Measurements from ENCODE around the gene KLC1.
A peak's percentile ranks its signal among the peaks of the same experiment; 100 is the strongest.

The KLC1 gene

DNA sequence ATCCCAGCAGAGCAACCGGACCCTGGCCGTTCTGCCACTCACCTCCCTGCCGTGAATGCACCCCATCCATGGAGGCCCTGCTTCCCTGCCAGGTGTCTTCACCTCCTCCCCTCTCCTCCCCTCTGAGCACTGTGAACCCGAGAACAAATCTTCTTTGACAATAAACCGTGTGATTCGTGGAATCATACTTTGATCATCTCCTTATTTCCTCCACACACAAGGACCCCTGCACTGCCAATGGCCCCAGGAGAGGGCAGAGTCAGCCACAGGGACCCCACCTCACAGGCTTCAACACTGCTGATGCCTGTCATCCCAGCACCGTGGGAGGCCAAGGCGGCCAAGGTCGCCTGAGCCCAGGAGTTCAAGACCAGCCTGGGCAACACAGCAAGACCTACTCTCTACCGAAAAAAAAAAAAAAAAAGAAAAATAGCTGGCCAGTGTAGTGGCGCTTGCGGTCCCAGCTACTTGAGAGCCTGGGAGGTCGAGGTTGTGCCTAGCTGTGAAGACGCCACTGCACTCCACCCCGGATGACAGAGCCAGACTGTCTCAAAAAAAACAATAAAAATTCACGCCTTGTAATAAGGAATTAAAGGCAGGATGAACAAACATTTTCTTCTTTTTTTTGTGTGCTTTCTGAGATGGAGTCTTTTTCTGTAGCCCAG is 85.2 kb downstream of the KLC1 start:
- DNase-seq = no peak
- Mint-ChIP-seq H3K4me1 (peaks cover 29 to 68% of the 10 kb centered on the region in 2 donors), H3K9me3 (no peaks in the 10 kb centered on the region), H3K27ac (peak overlapping the region; percentile 93), H3K27me3 (no peaks in the 10 kb centered on the region), H3K36me3 (peaks cover 17 to 20% of the 10 kb centered on the region in 2 donors), H3K4me3 (peak overlapping the region; percentile 94 to 99)
- ATAC-seq (replicated peaks) = no peak

DNA sequence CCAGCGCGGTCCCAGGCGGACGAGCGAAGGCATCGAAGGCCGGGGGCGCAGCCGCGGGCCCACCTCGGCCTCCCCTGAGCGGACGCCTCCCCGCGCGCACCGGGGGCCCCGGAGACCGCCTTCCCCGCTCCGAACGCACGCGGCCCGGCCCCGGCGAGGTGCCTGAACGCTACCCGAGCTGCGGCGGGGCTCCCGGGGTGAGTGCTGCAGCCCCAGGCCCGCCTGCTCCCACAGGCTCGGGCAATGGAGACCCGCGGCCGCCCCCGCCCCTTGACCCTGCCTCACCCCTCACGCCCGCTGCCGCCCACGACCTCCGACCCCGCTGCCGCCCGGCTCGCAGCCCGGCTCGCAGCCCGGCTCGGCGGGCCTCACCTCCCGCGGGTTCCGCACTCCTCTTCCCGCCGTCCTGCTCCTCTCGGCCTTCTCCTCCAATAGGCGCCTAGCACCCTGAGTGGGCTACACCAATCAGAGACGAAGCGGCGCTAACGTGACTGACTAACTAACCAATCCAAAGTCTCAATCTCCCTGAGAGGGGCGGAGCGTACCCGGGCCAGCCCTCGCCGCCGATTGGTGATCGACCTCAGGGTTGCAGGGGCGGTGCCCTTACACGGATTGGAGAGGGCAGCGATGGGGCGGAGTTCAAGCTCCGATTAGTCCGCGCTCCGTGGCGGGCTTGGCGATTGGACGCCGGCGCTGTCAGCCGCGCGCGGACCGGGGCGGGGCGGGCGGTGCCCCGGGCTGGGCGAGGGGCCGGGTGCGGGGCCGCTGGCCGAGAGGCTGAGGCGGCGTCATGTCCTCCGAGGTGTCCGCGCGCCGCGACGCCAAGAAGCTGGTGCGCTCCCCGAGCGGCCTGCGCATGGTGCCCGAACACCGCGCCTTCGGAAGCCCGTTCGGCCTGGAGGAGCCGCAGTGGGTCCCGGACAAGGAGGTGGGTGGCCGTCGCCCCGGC is 86.3 kb downstream of the KLC1 start, which contains the start of the genes XRCC3 and ZFYVE21:
XRCC3 (minus strand) TSS at position 400 of the 949 bp plus-strand sequence. CDS start 4,364 bp downstream, outside the sequence.
ZFYVE21 (plus strand) TSS at position 759 of the 949 bp plus-strand sequence; CDS start at position 791, 32 bp downstream.
- Mint-ChIP-seq H3K36me3 (peaks cover 11 to 15% of the 10 kb centered on the region in 2 donors), H3K4me3 (peak within 1 kb of the TSS; percentile 94 to 99), H3K27me3 (no peaks in the 10 kb centered on the region), H3K4me1 (peaks cover 33 to 68% of the 10 kb centered on the region in 2 donors), H3K27ac (peak within 1 kb of the TSS; percentile 93), H3K9me3 (no peaks in the 10 kb centered on the region)
- ATAC-seq (replicated peaks) = peak; percentile 95 to 96
- DNase-seq = peak; percentile 100

DNA sequence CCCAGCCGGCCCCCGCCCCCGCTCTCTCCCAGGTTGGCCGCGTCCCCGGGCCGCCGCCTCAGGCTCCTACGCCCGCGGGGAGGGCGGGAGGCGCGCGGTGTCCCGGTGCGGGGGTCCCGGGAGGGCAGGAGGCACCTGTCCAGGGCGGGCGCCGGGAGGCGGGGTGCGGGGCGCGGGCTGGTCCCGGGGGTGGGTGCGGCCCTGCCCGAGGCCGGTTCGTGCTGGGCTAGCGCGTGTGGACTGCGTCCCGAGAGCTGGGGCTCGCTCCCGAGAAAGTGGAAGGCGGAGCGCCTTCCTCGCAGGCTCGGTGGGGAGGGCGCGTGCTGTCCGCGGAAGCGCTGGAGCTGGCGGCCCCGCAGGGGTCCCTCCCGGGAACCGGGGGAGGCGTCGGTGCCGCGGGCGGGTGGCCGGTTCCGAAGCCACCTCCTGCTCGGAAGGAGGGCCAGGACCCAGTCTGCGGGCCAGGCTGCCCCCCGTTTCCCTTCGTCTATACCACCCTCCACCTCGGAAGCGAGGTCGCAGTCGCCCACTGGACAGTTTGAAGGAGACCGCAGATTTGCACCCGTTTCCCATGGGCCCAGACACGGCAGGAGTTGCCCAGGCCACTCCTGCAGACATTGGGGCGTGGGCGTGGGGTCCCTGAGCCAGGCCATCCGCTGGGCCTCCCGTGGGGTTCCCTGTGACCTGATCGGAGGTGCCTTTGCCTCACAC is 87.2 kb downstream of the KLC1 start:
- H3K4me1 Mint-ChIP-seq = peaks cover 32 to 63% of the 10 kb centered on the region in 2 donors
- no peaks in the 10 kb centered on the region for H3K27me3 Mint-ChIP-seq
- H3K36me3 Mint-ChIP-seq = peaks cover 11 to 12% of the 10 kb centered on the region in 2 donors
- ATAC-seq (replicated peaks) = peak in 1 of 2 donors; percentile 0
- peak overlapping the region; percentile 22 for H3K27ac Mint-ChIP-seq
- DNase-seq = peak; percentile 17
- H3K9me3 Mint-ChIP-seq = no peaks in the 10 kb centered on the region
- peak overlapping the region; percentile 94 to 99 for H3K4me3 Mint-ChIP-seq

DNA sequence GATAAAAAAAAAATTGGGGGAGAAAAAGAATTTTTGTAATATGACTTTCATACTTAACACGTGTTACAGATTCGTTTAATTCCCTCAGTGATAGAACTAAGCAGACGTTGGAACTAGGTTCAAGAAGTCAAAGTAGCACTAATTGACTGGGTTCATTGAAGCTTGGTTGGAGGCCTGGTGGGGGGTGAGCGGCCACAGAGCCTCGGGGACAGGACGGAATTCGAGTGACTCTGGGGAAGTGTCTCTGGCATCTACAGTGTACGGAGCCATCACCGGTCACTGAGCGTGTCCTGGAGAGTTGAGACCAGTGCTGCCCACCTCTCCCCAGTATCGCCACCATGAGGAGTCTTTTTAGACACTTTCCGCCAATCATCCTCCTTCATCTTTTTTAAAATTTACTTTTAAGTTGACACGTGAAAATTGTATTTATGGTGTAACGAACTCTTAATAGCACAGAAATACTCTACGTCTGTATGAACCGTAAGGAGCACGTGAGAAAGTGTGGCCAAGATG is 87.9 kb downstream of the KLC1 start:
- peaks cover 32 to 56% of the 10 kb centered on the region in 2 donors for H3K4me1 Mint-ChIP-seq
- H3K27ac Mint-ChIP-seq = no peak overlapping the region
- H3K36me3 Mint-ChIP-seq = peaks cover 11% of the 10 kb centered on the region in 2 donors
- DNase-seq = no peak
- H3K4me3 Mint-ChIP-seq = peak overlapping the region; percentile 85 to 99
- ATAC-seq (replicated peaks) = no peak
- no peaks in the 10 kb centered on the region for H3K9me3 Mint-ChIP-seq
- H3K27me3 Mint-ChIP-seq = no peaks in the 10 kb centered on the region

- Mint-ChIP-seq H3K4me3 (no peak overlapping the region), H3K27ac (no peak overlapping the region), H3K4me1 (peaks cover 24 to 41% of the 10 kb centered on the region in 2 donors), H3K9me3 (no peaks in the 10 kb centered on the region), H3K27me3 (no peaks in the 10 kb centered on the region), H3K36me3 (peaks cover 4 to 6% of the 10 kb centered on the region in 2 donors)
- DNase-seq (no peak), ATAC-seq (replicated peaks) (no peak)
Observed at GRCh38 chr14:103718572-103718971, 89.6 kb downstream of the KLC1 start.

- H3K4me1 Mint-ChIP-seq = peaks cover 18 to 33% of the 10 kb centered on the region in 2 donors
- no peak overlapping the region for H3K4me3 Mint-ChIP-seq
- H3K27ac Mint-ChIP-seq = no peak overlapping the region
- DNase-seq = no peak
- H3K9me3 Mint-ChIP-seq = no peaks in the 10 kb centered on the region
- no peaks in the 10 kb centered on the region for H3K27me3 Mint-ChIP-seq
- H3K36me3 Mint-ChIP-seq = peaks cover 4 to 6% of the 10 kb centered on the region in 2 donors
- ATAC-seq (replicated peaks) = no peak
Observed at GRCh38 chr14:103719751-103720150, 90.7 kb downstream of the KLC1 start.

DNA sequence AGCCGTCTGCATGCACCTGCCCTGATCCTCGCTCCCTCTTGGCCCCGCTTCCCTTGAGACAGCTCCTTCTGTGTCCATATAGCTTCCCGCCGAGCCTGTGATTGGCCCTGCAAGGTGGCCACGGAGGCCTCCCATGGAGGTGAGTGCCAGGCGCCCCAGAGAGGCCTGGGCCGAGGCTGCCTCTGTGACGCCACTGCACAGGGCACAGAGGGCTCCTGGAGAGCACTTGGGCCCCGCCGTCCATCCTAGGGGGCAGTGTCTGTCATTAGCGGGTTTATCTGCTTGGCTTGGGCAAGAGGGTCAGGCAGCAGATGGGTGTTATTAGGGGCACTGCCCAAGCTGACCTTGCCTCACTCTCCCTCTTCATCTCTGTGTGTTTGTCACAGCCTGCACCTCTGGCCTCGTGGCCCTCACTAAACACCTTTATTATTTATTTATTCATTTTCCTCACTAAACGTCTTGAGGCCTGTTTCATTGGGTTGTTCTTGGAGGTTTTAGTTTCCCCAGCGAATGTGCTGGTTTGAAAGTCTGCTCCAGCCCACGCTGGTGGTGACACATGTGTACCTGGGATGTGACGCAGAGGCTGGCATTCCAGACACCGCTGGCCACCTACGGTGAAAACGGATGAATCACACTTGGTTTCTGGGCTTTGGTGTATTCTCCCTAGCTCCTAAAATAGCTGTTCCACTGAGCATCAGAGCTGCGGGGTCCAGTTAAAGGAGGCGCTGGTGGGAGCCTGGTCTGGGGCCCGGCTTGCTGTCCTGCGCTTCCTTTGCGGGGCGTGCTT is 92.5 kb downstream of the KLC1 start:
- no peaks in the 10 kb centered on the region for H3K27me3 Mint-ChIP-seq
- peaks cover 2 to 4% of the 10 kb centered on the region in 2 donors for H3K36me3 Mint-ChIP-seq
- H3K27ac Mint-ChIP-seq = no peak overlapping the region
- H3K4me1 Mint-ChIP-seq = peaks cover 15 to 25% of the 10 kb centered on the region in 2 donors
- no peak for ATAC-seq (replicated peaks)
- H3K9me3 Mint-ChIP-seq = no peaks in the 10 kb centered on the region
- H3K4me3 Mint-ChIP-seq = no peak overlapping the region
- no peak for DNase-seq

GRCh38 chr14:103723748-103724081 is 94.7 kb downstream of the KLC1 start:
- no peak for DNase-seq
- H3K9me3 Mint-ChIP-seq = no peaks in the 10 kb centered on the region
- H3K27me3 Mint-ChIP-seq = no peaks in the 10 kb centered on the region
- no peak for ATAC-seq (replicated peaks)
- no peak overlapping the region for H3K27ac Mint-ChIP-seq
- H3K4me1 Mint-ChIP-seq = peaks cover 3 to 6% of the 10 kb centered on the region in 2 donors
- no peak overlapping the region for H3K4me3 Mint-ChIP-seq
- peaks cover 6 to 8% of the 10 kb centered on the region in 2 donors for H3K36me3 Mint-ChIP-seq

GRCh38 chr14:103724116-103724515 is 95.1 kb downstream of the KLC1 start:
- H3K27me3 Mint-ChIP-seq = no peaks in the 10 kb centered on the region
- no peaks in the 10 kb centered on the region for H3K9me3 Mint-ChIP-seq
- peaks cover 10 to 12% of the 10 kb centered on the region in 2 donors for H3K36me3 Mint-ChIP-seq
- DNase-seq (no peak), ATAC-seq (replicated peaks) (no peak)
- H3K4me1 Mint-ChIP-seq = peaks cover 0 to 6% of the 10 kb centered on the region in 2 donors
- H3K27ac Mint-ChIP-seq = no peak overlapping the region
- no peak overlapping the region for H3K4me3 Mint-ChIP-seq

DNA sequence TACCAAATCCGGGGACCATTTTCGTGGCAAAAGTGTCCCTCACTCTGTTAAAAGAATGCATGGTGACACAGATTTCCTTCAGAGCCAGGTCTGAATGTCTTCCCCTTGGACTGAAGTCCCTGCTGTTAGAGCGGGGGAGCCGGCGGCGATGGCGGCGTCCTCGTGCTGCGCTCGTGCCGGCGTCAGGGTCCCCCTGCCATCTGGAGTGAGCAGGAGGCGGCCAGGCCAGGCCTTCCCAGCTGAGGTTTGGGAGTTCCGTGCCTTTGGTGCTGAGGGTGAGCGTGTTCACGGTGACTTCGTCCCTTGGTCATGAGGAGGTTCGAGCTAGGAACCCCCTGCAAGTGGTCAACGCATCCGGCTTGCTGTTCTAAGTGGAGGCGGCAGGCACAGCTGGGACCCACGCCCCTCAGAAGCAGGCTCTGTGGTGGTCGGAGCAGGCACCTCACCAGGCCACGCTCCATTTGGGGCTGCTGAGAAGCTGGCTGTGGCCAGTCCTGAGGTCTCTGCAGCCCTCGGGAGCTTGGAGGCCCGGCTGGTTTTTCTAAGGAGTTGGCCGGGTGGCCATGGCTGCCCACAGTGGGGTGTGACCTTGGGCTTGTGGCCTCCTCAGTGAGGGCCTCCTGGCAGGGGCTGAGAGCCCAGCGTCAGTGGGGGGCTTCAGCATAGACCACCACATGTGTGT is 96.1 kb downstream of the KLC1 start:
- Mint-ChIP-seq H3K9me3 (no peaks in the 10 kb centered on the region), H3K36me3 (peaks cover 18 to 22% of the 10 kb centered on the region in 2 donors), H3K27me3 (no peaks in the 10 kb centered on the region), H3K4me3 (no peak overlapping the region), H3K27ac (no peak overlapping the region), H3K4me1 (peaks cover 0 to under 1% of the 10 kb centered on the region in 2 donors)
- no peak for ATAC-seq (replicated peaks)
- DNase-seq = no peak

DNA sequence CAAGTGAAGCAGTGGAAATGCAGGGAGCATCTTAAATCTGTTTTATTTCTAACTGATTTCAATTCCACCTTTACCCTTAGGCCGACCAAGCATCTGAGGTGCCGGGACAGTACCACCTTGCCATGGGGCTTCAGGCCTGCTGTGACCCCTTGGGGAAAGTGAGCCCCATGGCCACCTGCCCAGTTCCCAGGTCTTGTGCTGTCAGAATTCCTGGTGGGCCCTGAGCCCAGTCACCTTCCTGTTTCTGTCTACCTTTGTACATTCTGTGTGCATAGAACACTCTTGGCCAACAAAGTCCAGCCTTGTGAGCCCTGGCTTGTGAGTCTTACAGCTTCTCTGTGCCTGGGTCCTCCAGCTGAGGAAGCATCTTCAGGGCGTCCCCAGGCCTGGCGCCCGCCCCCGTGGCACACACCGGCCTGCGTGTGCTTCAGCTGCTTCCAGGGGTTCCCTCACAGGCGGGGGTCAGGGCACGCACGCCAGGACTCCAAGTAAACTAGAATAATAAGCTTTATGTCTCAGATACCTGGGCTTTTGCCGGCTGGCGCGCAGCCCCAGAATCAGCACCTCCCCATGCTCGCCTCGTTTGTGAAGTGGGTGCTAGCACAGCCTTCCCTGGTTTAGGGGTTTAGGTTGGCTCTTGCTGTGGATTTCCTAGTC is 96.9 kb downstream of the KLC1 start:
- H3K27ac Mint-ChIP-seq = no peak overlapping the region
- no peak for ATAC-seq (replicated peaks)
- H3K36me3 Mint-ChIP-seq = peaks cover 19 to 28% of the 10 kb centered on the region in 2 donors
- H3K4me3 Mint-ChIP-seq = no peak overlapping the region
- H3K9me3 Mint-ChIP-seq = no peaks in the 10 kb centered on the region
- no peaks in the 10 kb centered on the region for H3K27me3 Mint-ChIP-seq
- H3K4me1 Mint-ChIP-seq = no peaks in the 10 kb centered on the region
- DNase-seq = no peak

DNA sequence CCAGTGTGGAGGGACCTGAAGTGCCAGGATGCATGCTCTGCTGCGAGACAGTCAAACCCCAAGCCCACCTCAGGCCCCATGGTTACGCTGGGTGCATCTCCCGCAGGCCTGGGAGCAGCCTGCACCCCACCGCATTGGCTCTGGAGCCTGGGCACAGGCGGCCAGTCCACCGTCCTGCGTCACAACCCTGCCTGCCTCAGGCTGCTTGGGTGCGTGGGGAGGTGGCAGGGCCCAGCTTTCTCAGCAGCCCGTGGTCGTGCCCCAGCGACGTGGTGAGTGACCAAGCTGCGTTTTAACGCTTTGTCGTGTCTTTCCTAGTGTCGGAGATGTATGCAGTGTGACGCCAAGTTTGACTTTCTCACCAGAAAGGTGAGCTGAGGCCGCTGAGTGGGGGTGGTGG is 97.5 kb downstream of the KLC1 start:
- Mint-ChIP-seq H3K27me3 (no peaks in the 10 kb centered on the region), H3K9me3 (no peaks in the 10 kb centered on the region), H3K36me3 (peaks cover 19 to 28% of the 10 kb centered on the region in 2 donors), H3K27ac (no peak overlapping the region), H3K4me1 (no peaks in the 10 kb centered on the region), H3K4me3 (no peak overlapping the region)
- DNase-seq (no peak), ATAC-seq (replicated peaks) (no peak)
